Smooth muscle cell (in vitro differentiated cells): ENCODE measurements around the gene GPR162. TPM values are rescaled to one million over a fixed set of nuclear protein-coding genes. Genes with fewer than 3 reads are reported as not detected.

Source experiments
- DNase-seq: peaks from one replicate; lab custom pipeline; 2025; ENCODE audit not compliant: unreplicated experiment; lab: John Stamatoyannopoulos, UW
- H2AFZ ChIP-seq: fragments of 200-600 bp; sonication (generic); 2 replicates; pipeline ENCODE4 v1.6.0; 2016; ENCODE audit warnings: antibody characterized with exemption, low read depth, mild to moderate bottlenecking
- H3F3A ChIP-seq: fragments of 200-600 bp; sonication (generic); 2 replicates; pipeline ENCODE4 v1.6.0; 2017; ENCODE audit warnings: antibody characterized with exemption, low read depth
- H3K27ac ChIP-seq: fragments of 200-600 bp; sonication (generic); 2 replicates; pipeline ENCODE4 v1.5.1; 2016; ENCODE audit warnings: low read depth, mild to moderate bottlenecking
- H3K27me3 ChIP-seq: fragments of 200-600 bp; sonication (generic); 2 replicates; pipeline ENCODE4 v1.6.1; 2016; ENCODE audit warnings: low read depth, mild to moderate bottlenecking
- H3K36me3 ChIP-seq: fragments of 200-600 bp; sonication (generic); 2 replicates; pipeline ENCODE4 v1.5.1; 2016; ENCODE audit warnings: low read depth
- H3K4me1 ChIP-seq: fragments of 200-600 bp; sonication (generic); 2 replicates; pipeline ENCODE4 v1.5.1; 2016; ENCODE audit warnings: low read depth
- H3K4me2 ChIP-seq: fragments of 200-600 bp; sonication (generic); 2 replicates; pipeline ENCODE4 v1.6.0; 2016; ENCODE audit warnings: mild to moderate bottlenecking
- H3K4me3 ChIP-seq: fragments of 200-600 bp; sonication (generic); 2 replicates; pipeline ENCODE4 v1.5.1; 2016; ENCODE audit warnings: mild to moderate bottlenecking
- H3K79me2 ChIP-seq: fragments of 200-600 bp; sonication (generic); 2 replicates; pipeline ENCODE4 v1.6.0; 2016; ENCODE audit warnings: low read depth, mild to moderate bottlenecking
- H3K9ac ChIP-seq: fragments of 200-600 bp; sonication (generic); 2 replicates; pipeline ENCODE4 v1.6.0; 2016; ENCODE audit warnings: low read depth
- H3K9me3 ChIP-seq: fragments of 200-600 bp; sonication (generic); replicated peaks from 2 replicates; pipeline ENCODE4 v1.5.1; 2016; ENCODE audit warnings: low read depth
- H4K20me1 ChIP-seq: fragments of 200-600 bp; sonication (generic); 2 replicates; pipeline ENCODE4 v1.6.0; 2016; ENCODE audit warnings: low read depth
- CTCF ChIP-seq: fragments of 200-600 bp; sonication (generic); IDR thresholded peaks from 2 replicates; pipeline ENCODE4 v1.5.1; 2017; ENCODE audit warnings: borderline replicate concordance, mild to moderate bottlenecking, antibody characterized with exemption; ENCODE audit not compliant: insufficient read depth, poor library complexity, severe bottlenecking
- WGBS: methylation state at CpG from one replicate; pipeline ENCODE4 v1.1.7; 2016; ENCODE audit warnings: low lambda C conversion rate; 5-methylcytosine and 5-hydroxymethylcytosine counted together
- polyA plus RNA-seq: library from polyadenylated mRNA; unstranded; fragments of >200 nt; fragmentation: Nextera tagmentation; extraction: Ambion mirVana; gene quantifications from 2 replicates; pipeline ENCODE4 v1.2.1, GENCODE V29; 2016
- total RNA-seq: library from RNA; depleted of rRNA; stranded (reverse); fragments of >200 nt; gene quantifications from 2 replicates; pipeline ENCODE4 v1.2.3, GENCODE V29; 2014

The GPR162 gene
- total and polyA plus RNA-seq, 2 experiments from 2014 or later = 0.76 to 2.1 TPM

DNA sequence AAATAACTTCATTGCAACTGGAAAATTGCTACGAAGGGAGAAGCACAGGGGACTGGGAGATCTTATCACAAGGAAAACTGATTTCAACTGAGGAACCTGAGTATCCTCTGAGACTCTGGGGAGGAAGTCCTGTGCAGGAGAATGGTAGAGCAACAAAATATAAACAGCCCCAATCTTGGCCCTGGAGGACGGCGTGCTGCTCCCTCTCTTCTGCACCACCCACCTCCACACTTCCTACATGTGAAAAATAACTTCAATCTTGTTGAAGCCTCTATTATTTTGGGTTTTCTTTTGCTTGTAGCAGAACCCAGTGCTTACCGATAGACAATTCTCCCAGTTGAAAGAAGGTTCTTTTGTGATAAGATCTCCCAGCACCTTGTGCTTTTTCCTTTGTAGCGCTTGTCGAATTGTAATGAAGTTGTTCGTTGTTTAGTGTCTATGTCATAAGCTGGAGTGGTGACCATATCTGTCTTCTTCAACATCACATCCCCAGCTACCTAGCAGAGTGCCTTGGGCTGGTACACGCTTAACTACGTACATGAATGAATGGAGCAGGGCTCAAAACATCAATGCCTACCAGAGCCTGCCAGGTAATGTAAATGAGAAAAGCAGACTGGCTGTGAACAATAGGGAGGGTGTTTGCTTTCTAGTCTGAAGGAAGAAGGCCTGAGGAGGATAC is 35.1 kb upstream of the GPR162 start:
- no peak for DNase-seq
- Histone ChIP-seq H3K36me3 (no peaks in the 10 kb centered on the region), H3K9ac (no peak overlapping the region), H3K4me3 (no peak overlapping the region), H3K4me1 (peaks cover 7% of the 10 kb centered on the region), H4K20me1 (no peaks in the 10 kb centered on the region), H3K27ac (no peak overlapping the region), H3K9me3 (no peaks in the 10 kb centered on the region), H3K79me2 (no peaks in the 10 kb centered on the region), H2AFZ (no peak overlapping the region), H3F3A (no peaks in the 10 kb centered on the region), H3K27me3 (no peaks in the 10 kb centered on the region), H3K4me2 (no peak overlapping the region)
- WGBS = 76% methylated on average over 9 of the region's 9 CpGs
- no peak for TF ChIP-seq CTCF

DNA sequence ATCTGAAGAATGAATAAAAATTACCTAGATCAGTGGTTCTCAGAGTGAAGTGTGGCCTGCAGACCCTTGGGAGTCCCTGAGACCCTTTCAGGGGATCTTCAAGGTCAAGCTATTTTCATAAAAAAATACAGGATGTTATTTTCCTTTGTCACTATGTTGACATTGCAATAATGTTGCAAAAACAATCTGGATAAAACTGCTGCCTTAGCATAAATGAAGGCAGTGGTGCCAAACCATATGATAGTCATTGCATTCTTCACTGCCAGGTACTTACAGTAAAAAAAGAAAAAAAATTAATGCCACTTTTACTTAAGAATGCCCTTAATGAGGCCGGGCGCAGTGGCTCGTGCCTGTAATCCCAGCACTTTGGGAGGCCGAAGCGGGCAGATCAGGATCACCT is 34.3 kb upstream of the GPR162 start:
- Histone ChIP-seq H2AFZ (no peak overlapping the region), H3K4me1 (peaks cover 9% of the 10 kb centered on the region), H3K9ac (no peak overlapping the region), H3K4me3 (no peak overlapping the region), H3K36me3 (no peaks in the 10 kb centered on the region), H3K4me2 (no peak overlapping the region), H3K9me3 (no peaks in the 10 kb centered on the region), H4K20me1 (no peaks in the 10 kb centered on the region), H3F3A (no peaks in the 10 kb centered on the region), H3K27ac (no peak overlapping the region), H3K79me2 (no peaks in the 10 kb centered on the region), H3K27me3 (no peaks in the 10 kb centered on the region)
- no peak for DNase-seq
- WGBS = 95% methylated on average over 5 of the region's 5 CpGs
- no peak for TF ChIP-seq CTCF

- Histone ChIP-seq H3F3A (no peaks in the 10 kb centered on the region), H3K9me3 (no peaks in the 10 kb centered on the region), H3K79me2 (no peaks in the 10 kb centered on the region), H3K36me3 (no peaks in the 10 kb centered on the region), H3K4me2 (no peak within 1 kb of the TSS), H3K27me3 (no peaks in the 10 kb centered on the region), H3K9ac (no peak within 1 kb of the TSS), H3K27ac (no peak within 1 kb of the TSS), H2AFZ (no peak within 1 kb of the TSS), H3K4me1 (peaks cover 17% of the 10 kb centered on the region), H3K4me3 (no peak within 1 kb of the TSS), H4K20me1 (no peaks in the 10 kb centered on the region)
- DNase-seq = no peak
- WGBS = 66% methylated on average over 17 of the region's 18 CpGs
- no peak for TF ChIP-seq CTCF
These were observed 32.4 kb upstream of the GPR162 start, which contains the start of gene CD4 for GRCh38 chr12:6788972-6789924. TSS of gene CD4 (plus strand) at chr12:6789528. CDS start at chr12:6800139, 10,611 bp downstream.
